GM19397 (cell line): ENCODE results near the gene TYRO3.
A peak's percentile ranks its signal among the peaks of the same experiment; 100 is the strongest.

Experiments used
- ATAC-seq: cut with Tn5 transposase; IDR thresholded peaks from one replicate; pipeline ENCODE4 v1.9.1; 2021; ENCODE audit warnings: mild to moderate bottlenecking, moderate library complexity; ENCODE audit not compliant: unreplicated experiment

TYRO3 gene

DNA sequence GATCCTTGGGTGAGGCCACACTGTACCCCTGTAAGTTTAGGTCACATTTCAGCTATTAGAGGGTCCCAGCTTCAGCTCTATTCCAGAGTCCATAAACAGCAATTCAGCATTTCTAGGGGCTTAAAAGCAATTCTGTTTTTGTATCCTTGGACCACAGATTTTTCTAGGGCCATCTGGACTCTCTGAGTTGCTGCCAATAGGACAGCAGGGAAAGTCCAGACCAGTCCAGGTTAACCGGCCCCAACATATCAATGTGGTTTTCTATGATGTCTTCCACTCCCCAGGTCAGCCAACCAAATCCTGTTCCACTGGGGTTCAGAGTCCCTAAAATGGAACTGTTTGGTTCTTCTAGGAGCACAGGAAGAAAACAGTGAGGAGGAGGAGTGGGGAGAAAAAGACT lies 40.0 kb downstream of the TYRO3 start:
- no peak for ATAC-seq

DNA sequence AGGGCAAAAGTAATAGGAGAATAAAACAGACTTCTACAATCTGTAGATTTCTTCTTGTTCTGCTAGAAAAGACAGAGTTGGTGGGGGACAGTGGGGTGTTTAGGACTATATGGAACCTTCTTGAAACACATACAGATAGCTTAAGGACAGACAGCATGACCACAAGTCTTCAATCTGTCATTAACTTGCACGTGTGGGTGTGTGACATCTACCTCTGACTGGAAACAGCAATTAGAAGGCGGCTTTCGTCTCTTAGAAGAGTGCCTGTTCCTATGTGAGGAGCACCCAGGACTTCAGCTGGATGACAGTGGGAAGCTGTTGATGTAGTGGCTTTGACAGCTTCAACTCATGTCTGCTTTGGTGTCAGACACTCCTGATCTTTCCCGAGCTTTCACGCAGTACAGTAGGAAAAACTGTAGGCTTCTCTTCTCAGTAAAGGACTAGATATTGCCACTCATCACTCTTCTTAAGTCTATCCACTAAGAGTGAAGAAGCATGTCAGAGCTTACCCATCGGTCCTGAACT lies 44.5 kb downstream of the TYRO3 start:
- ATAC-seq = no peak

DNA sequence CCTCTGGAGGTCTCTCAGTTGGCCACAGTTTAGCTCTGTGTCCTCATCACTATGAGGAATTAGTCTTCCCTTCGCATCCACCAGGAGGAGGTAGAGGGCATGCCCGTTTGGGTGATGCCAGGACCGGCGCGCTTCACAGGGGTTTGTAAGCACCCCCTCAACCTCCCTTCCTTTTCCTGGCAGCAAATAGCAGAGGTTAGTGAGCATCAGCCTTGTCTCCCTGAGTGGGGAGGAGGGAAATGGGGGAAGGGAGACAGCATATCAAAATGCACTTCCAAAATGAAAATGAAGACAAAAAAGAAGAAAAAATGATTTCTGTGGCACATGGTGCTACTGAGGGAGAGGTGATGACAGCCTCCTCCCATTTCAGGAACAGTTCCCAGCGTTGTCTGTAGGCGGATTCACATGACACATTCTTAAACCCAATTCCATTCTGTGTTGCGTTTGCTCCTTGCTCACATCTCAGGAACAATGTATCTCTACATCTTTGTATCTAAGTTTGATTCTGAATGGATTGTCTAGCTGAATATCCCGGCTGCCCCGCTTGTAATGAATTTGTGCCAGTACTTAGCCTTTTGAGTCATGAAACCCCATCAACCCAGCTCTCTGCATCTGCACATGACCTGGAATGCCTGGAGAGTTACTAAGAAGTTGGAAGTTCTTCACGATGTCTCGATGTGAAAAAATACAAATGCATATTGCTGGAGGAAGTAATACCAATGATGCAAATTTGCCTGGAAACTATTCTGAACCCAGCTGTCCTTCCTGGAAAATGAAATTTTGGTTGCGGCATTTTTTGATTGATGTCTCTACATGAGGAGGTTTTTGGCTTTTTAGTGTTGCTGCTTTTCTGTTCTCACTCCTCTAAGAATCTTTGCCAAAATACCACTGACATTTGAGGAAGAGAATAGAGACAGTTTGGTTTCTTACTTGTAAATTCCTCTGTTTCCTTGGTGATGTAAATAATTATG lies 45.2 kb downstream of the TYRO3 start:
- ATAC-seq = no peak

DNA sequence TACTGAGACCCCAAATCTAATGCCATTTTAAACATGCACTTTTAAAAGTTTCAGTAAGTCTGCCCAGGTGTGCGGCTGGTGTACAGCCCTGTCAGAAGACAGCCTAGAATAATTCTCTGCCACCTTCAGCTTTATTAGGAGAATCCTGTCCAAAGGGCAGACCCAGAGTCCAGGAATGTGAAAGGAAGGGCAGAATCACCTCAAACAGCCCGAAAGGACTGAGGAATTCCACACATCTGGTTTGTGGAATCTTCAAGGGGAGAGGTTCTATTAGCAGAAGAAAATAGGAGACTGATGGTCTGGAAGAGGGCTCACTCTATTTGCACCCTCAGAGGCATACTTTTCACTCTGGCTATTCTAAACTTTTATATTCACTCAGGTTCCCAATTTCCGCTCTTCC lies 46.6 kb downstream of the TYRO3 start:
- ATAC-seq = no peak

DNA sequence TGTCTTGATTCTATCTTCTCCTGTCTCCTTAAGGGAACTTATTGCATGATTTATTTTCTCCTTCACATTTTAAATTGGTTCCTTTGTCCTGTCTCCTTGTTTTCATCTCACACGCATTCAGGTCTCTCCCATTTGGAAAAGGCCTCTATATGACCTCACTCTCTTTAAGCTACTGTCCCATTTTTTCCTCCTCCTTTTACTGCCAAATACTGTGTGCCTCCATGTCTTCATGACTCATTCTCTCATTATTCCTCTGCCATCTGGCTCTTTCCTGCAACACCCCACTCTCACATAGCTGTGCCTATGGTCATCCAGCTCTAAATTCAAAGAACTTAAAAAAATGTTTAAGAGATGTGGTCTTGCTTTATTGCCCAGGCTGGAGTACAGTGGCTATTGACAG lies 48.0 kb downstream of the TYRO3 start:
- ATAC-seq = no peak

DNA sequence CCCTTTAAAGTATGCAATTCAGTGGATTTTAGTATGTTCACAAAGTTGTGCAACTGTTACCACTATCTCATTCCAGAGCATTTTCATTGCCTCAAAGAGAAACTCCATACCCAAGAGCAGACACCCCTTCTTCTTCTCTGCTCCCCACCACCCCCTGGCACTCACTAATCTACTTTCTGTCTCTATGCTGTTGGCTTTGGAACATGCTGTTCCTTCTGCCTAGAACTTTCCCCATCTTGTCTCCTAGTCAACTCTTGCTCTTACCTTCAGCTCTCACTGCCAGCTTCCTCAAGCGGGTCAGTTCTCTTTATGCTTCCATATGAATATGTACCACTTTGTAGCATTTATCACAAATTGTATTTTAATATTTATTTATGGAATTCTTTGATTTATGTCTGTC lies 50.1 kb downstream of the TYRO3 start:
- ATAC-seq = no peak

DNA sequence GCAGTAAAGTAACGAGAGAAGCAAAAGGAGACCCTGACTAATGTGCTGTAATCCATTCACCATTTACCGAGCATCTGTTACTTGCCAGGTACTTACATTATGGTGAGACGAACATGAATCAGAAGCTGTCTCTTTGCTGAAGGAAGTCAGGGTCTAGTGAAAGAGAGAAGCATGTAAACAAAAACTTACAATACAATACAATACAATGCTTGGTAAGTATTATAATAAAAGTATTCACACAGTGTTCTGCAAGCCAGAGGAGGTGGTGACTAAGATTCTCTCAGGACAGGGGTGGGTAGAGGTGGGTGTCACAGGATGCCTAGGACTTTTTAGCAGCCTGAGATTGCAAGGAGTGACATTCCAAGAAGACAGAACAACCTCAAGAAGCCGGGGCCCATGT lies 51.0 kb downstream of the TYRO3 start:
- ATAC-seq = no peak

DNA sequence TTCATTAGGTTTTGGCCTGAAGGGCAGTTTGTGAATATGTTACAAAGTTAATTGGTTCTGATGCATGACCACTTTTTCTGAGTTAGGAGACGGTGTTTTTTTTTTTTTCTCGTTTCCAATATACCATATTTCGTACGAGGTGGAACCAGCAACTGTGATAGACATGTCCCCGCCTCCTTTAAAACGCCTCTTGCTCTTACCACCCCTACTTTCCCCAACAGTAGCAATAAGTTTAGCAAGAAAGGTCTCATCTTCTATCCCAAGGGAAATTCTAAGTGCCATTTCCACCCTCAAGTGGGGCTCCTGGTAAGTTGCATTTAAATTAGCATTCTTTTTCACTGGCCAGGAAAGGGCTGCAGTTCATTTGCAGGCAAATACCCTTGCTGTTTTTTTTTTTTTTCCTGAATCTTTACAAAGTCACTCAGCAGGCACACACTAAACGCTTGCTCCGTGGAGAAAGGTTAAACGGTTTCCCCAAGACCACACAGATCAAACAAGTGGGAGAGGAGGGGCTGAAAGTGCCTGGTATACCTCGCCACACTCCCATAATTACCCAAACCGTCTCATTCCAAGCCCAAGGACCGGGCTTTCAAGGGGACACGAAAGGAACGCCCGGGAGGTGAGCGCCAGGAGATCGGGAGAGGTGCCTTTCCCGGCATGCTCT lies 61.7 kb downstream of the TYRO3 start:
- ATAC-seq = peak; percentile 28

DNA sequence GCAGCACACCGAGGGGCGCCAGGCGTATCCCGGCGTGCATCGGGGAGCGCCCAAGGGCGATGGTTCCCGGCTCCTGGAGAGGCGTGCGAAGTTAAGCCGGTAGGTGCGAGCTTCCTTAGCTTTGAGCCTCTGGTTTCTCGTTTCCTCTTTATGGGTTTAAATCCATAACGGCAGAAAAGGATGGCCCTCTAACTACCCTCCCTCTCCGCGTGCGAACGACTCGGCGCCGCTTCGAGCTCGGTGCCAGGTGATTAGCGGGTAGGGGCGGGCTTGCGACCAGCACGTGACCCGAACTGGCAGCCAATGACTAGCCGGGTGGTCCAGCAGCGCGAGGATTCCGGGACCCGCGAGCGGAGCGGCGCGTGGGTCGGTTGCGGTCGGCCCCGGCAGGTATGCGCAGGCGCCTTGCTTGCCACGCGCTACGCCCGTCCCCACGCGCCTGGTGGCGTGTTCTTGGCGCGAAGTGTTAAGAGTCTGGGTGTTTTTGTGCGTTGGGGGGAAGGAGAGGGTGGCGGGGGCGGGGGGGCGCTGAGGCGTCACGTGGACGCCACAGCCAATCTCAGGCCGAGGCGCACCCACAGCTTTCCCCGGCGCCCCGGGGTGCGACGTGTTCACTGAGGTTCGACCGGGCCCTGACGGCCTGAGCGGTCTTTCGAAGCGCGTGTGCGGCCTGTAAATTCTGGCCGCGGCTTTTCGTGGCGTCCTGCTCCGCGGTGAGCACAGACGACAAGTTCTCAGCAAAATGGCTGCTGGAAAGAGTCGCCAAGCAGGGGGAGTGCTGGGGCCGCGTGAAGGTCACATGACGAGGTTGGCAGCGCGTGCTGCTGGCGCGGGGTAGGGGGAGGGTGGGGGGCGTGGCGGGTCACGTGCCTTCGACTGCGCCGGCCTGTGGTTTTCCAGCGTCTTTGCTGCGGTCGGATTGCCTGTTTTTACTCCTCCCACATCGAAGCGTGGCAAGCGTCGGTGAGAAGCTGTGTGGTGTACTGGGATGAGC lies 62.5 kb downstream of the TYRO3 start:
- peak; percentile 55 for ATAC-seq

DNA sequence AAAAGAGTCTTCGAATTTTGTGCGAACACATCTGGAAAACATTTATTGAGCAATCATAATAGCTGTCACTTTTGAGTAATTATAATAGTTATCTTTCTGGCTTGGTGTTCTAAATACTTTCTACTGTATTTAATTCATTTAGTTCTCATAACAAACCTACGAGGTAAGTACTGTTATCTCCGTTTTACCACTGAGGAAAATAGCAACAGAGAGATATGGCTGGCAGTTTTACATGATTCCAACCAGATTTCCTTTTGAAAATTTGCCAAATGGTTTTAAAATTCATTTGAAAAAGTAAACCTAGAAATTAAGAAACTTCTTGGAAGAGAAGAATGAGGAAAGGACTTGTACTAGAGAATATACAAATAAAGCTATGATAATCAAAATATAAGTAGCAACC lies 63.9 kb downstream of the TYRO3 start:
- ATAC-seq = no peak

DNA sequence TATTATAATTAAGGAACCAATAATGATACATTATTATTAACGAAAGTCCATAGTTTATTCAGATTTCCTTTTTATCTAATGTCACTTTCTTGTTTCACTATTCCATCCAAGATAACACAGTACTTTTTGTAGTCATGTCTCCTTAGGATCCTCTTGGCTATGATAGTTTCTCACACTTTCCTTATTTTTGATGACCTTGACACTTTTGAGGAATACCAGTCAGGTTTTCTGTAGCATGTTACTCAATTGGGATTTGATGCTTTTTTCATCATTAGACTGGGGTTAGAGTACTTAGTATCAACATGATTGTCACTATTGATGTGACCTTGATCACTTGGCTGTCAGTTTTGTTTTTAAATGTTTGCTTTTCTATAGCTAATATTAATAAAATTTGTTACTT lies 68.2 kb downstream of the TYRO3 start:
- ATAC-seq = no peak

DNA sequence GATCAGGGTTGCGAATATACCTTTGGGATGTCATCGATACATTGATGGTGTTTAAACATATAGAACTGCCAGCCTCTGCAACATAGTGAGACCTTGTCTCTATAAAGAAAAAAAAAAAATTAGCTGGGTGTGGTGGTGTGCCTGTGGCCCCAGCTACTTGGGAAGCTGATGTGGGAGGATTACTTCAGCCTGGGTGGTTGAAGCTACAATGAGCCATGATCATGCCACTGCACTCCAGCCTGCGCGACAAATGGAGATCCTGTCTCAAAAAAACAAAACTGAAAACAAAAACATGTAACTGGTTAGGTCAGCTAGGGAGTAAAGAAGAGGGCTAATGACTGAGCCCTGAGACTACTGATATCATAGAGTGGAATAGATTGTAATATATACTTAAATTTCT lies 70.5 kb downstream of the TYRO3 start:
- ATAC-seq = no peak

DNA sequence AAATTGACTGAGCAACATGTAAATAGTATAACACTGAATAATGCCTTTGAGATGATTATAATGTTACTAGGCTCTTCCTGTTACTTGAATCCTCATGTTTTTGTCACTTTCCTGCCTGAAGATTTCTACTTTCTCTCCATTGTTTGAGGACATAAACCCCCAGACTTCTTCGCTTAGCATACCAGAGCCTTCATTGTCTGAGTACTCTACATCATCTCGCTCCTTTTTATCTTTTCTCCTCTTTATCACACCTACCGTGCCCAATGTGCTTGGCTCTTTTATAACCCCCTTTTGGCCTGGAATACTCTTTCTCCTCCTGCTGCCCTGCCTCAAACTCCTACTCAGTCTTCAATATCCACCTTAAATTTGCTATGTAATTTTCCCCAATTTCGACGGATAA lies 70.9 kb downstream of the TYRO3 start:
- ATAC-seq = no peak

DNA sequence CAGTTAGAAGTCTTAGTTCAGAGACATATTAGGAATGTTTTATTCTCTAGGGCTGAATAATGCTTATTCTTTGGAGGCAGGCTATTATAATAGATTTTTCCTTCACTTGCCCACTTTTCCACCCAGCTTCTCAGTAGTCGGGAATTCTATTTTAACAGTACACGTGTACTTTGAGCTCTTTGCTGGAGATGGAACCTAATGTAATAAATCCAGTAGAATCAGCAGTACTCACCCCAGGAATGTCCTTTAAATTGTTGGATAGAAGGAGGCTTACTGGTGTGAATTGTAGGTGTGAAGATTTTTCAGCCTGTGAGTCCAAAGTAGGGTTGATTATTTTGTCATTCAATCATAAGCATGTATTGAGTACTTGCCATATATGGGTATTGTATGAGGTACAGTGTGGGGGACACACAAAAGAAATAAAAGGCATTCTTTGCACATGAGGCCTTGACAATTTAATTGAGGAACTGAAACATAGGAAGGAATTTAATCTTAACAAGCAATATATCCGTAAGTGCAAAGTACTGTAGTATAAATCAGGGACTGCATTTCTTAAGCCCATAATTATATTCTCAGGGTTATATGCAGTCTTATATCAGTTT lies 71.7 kb downstream of the TYRO3 start:
- no peak for ATAC-seq

DNA sequence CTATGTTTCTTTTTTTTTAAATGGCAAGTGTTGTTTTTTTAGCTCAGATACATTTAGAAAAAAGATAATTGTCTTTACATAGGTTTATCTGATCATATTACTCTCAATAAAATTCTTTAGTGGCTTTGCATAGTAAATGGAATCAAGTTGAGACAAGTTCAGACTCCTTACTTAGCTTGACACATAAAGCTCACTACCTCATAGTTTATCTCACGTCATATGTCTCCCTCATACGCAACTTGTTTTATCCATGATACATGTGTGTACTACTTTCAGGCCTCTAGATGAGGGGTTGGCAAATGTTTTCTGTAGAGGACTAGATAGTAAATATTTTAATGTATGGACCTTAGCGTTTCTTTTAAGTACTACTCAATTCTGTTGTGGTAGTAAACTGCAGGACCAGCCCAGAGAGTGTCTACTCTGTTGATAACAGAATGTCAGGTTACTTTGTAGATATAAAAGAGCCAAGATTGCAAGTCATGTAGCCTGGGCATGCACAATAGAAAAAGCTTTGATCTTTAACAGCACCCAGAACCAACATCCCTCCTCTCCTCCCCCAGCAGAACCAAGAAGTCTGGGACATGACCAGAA lies 73.0 kb downstream of the TYRO3 start:
- no peak for ATAC-seq
